GM21619 (cell line): Measurements from ENCODE around the gene C1QTNF2.

ENCODE experiments used
- ATAC-seq: cut with Tn5 transposase; IDR thresholded peaks from one replicate; pipeline ENCODE4 v1.9.1; 2021; ENCODE audit not compliant: unreplicated experiment

Gene C1QTNF2

DNA sequence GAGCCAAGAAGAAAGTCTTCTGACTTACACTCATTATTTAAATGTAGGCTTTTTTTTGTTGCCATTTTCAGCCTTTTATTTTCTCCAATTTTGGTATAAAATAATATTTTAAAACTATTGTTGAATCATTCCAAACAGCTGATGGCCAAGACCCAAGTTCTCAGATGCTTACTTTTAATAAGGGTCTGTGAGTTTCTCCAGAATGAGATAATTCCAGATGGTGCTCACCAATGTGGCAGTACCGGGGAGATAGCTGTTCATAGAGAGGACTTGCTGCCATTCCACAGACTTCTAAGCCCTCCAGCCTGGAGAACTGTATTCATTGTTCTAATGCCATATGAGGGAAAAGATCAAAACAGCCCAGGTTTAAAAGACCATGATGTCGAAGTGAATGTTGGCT lies 5.3 kb upstream of the C1QTNF2 start:
- no peak for ATAC-seq

- no peak for ATAC-seq
Observed at GRCh38 chr5:160375166-160375565, 4.7 kb upstream of the C1QTNF2 start.

- ATAC-seq: no peak
Observed at GRCh38 chr5:160371294-160371693, 868 bp upstream of the C1QTNF2 start.

- no peak for ATAC-seq
Observed at GRCh38 chr5:160370713-160371034, 248 bp upstream of the C1QTNF2 start.

DNA sequence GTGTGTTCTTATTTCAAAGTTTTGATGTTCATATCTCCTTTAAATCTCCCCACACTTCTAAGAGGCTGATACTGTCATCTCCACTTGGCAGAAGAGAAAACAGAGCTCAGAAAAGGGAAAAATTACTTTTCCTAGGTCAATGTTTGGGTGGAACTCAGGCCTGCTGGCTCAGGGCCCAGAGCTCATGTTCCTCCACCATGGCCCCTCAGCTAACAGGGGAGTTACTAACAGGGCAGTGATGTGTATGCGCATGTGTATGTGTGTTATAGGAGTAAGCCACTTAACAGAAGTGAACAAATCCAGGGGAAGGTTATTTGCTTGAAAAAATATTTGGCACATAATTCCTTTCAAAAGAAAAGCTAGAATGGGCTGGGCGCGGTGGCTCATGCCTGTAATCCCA lies 2.5 kb downstream of the C1QTNF2 start:
- no peak for ATAC-seq

- no peak for ATAC-seq
Observed at GRCh38 chr5:160367261-160367660, 3.2 kb downstream of the C1QTNF2 start.

GRCh38 chr5:160366230-160366629 lies 4.2 kb downstream of the C1QTNF2 start:
- no peak for ATAC-seq

DNA sequence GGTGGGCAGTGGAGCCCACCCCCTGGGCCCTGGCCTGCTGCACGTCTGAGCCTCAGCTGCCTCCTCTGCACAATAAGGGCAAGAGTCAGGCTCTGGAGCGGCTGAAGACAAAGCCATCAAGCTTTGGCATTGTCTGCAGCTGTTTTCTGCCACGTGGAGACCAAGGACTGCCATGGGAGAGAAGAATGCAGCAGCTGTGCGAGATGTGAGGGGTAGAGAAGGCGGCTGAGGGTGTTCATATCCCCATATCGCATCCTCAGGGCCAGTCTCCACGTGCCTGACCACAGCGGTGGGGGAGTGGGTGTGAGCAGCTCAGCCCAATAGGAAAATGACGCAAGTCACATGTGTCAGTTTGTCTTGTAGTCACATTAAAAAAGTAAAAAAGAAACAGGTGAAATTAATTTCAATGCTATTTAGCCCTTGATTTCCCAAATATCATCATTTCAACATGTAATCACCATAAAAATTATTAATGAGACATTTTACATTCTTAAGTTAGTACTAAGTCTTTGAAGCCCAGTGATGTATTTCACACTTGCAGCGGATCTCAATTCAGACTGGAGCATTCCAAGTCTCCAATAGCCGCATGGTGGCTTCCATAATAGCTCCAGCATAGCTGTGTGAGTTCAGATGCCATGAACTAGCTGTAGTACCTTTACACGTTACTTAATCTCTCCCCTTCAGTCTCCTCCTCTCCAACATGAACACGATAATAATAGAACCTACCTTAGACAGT lies 6.6 kb downstream of the C1QTNF2 start:
- no peak for ATAC-seq

GRCh38 chr5:160363211-160363610 lies 7.2 kb downstream of the C1QTNF2 start:
- no peak for ATAC-seq

GRCh38 chr5:160361624-160362228 lies 8.7 kb downstream of the C1QTNF2 start:
- no peak for ATAC-seq

- ATAC-seq: no peak
Observed at GRCh38 chr5:160360310-160360709, 10.1 kb downstream of the C1QTNF2 start.

DNA sequence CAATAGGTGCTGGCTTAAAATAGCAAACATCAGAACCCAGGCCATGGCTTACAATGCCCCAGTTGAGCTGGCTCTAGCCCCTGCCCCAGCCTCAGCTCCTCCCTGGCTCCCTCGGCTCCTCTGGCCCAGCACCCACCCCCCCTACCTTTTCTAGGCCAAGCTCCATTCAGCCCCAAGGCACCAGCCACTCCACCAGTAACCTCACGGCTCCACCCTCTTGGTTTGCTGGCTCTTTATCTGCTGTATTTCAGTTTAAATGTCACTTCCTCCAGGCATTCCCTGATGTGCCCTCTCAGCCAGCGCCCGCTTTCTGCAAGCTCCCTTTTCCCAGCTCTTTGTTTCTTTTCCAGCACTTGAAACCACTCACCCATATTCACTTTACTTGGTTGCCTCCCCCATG lies 10.6 kb downstream of the C1QTNF2 start:
- ATAC-seq: no peak

DNA sequence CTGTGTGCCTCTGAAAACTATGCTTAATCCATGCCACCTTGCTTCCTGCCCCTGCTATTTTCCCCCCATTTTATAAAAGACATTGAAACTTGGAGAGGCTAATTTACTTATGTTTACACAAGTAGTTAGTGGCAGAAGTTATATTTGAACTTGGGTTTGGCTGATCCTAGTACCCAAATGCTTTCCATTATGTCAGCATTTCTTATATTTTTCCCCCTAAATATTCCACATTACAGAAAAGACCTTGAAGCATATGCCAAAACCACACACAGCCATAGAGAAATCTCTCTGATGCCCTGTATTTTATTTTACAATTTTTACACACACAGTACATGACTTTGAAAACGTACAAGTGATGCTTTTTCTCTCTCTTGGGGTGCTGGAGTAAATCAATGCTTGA lies 11.2 kb downstream of the C1QTNF2 start:
- no peak for ATAC-seq

GRCh38 chr5:160357861-160358411 lies 12.5 kb downstream of the C1QTNF2 start:
- ATAC-seq: no peak

DNA sequence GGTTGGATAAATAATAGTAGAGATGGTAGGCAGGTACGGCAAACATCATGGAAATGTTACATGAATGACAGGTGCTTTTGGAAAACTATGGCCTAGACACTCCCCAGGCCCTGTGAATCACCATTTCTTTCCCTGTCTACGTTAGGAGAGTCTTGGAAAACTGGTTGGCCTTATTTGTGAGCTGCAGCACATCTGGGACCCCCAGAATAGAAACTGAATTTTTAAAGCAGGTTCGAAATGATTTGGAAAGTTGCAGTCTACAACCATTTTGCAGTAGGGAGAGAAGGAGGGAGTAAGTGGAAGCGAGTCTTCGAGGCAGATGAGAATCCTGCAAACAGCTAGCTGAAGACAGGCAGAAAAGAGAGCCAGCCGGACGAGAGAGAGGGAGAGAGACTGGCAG lies 13.0 kb downstream of the C1QTNF2 start:
- no peak for ATAC-seq

DNA sequence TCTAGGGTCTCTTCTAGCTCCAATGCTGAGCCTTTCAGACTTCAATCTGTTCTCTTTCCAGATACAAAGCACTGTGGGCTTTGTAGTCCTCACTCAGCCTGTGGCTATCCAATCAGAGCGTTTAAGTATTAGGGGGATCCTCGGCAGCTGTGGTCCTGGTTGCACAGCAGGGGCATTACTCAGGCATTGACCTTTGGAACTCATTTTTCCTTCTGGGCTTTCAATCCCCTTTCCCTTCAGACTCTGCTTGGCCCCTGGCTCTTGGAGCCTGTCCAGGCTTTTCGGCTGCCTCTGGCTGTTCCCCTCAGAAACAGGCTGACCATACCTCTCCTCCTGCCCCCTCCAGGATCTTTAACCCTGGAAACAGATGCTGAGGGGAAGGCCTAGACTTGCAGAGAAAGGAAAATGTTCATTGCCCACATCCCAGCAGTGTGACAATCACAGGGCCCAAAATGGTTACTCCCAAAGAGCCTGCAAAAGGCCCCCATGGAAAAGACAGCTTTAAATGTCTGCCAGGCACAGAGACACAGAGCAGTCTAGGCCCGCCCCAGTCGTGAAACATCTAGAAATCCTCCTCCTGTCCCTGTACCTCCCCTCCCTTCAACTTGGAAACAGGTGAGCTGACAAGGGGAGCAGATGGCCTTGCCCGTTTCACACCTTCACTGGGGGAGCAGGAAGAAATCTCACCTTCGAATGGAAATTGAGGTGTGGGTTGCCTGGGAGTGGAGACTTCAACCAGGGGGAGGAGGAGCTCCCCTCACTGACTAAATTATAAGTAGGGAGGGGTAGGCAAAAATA lies 13.7 kb downstream of the C1QTNF2 start:
- no peak for ATAC-seq

DNA sequence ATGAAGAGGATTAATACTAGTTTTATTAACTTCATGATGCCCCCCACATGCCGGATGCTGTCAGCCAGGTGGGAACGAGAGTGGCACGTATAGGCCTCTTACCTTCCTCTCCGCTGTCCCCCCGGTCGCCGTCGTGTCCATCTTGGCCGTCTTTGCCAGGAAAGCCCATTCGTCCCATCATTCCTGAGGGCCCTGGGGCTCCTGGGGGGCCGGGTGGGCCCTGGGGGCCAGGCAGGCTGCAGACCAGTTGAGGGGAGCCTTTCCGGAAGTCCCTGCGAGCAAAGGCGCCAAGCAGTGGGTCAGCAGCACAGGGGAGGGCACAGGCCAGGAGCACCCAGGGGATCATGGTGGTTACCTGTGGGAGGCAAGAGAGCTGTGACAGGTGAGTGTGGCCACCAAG lies 15.8 kb downstream of the C1QTNF2 start:
- ATAC-seq: no peak

DNA sequence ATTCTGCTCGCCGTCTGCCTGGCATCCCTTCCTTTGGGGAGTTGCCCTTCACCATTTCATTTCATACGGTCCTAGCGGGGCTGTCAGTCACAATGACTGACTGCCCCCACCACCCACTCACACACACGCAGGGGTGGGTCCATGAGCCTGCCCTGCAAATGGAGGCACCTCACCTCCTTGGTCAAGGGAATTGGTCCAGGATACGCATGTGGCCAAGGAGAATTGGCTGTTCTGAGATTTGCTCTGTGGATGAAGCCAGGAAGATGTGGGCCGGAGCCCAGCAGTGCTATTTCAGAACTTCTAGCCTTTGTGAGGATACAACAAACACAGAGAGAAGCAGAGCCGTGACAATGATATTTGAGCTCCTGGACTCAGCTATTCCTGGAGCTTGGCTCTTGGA lies 17.0 kb downstream of the C1QTNF2 start:
- no peak for ATAC-seq

GRCh38 chr5:160352308-160352707 lies 18.1 kb downstream of the C1QTNF2 start:
- no peak for ATAC-seq

GRCh38 chr5:160349935-160350303 lies 20.5 kb downstream of the C1QTNF2 start:
- ATAC-seq: no peak

GRCh38 chr5:160349249-160349934 lies 21.0 kb downstream of the C1QTNF2 start:
- ATAC-seq: no peak
